Progenitor cell of endocrine pancreas (in vitro differentiated cells): ENCODE results near the gene MRPS12. TPM values are rescaled to one million over a fixed set of nuclear protein-coding genes. Genes with fewer than 3 reads are reported as not detected.

Experiments used
- DNase-seq: peaks from one replicate; pipeline ENCODE4 v3.0.0; 2021; ENCODE audit warnings: low spot score; ENCODE audit not compliant: unreplicated experiment
- H3K27ac Mint-ChIP-seq: 2 replicates; pipeline ENCODE4 v1.8.0; 2021; ENCODE audit warnings: mild to moderate bottlenecking, moderate library complexity, mixed read lengths
- H3K27me3 Mint-ChIP-seq: 2 replicates; pipeline ENCODE4 v1.8.0; 2021; ENCODE audit warnings: mixed read lengths
- H3K36me3 Mint-ChIP-seq: 2 replicates; pipeline ENCODE4 v1.8.0; 2022; ENCODE audit warnings: mixed read lengths; ENCODE audit not compliant: insufficient read depth
- H3K4me1 Mint-ChIP-seq: 2 replicates; pipeline ENCODE4 v1.8.0; 2021; ENCODE audit warnings: low read depth, mixed read lengths
- H3K4me3 Mint-ChIP-seq: 2 replicates; pipeline ENCODE4 v1.8.0; 2021; ENCODE audit warnings: low read depth, mild to moderate bottlenecking, moderate library complexity, mixed read lengths
- H3K9me3 Mint-ChIP-seq: 2 replicates; pipeline ENCODE4 v1.8.0; 2021; ENCODE audit warnings: low read depth, mixed read lengths
- CTCF ChIP-seq: fragments of 200-600 bp; sonication (generic); IDR thresholded peaks from one replicate; pipeline ENCODE4 v1.5.0; 2021; ENCODE audit warnings: antibody characterized with exemption, mild to moderate bottlenecking; ENCODE audit not compliant: unreplicated experiment
- total RNA-seq: library from RNA; stranded (reverse); gene quantifications from 2 replicates; pipeline ENCODE4 v1.2.1, GENCODE V29; 2021

Gene MRPS12
- total RNA-seq, 1 donor from 2014 or later: 26.7 TPM

DNA sequence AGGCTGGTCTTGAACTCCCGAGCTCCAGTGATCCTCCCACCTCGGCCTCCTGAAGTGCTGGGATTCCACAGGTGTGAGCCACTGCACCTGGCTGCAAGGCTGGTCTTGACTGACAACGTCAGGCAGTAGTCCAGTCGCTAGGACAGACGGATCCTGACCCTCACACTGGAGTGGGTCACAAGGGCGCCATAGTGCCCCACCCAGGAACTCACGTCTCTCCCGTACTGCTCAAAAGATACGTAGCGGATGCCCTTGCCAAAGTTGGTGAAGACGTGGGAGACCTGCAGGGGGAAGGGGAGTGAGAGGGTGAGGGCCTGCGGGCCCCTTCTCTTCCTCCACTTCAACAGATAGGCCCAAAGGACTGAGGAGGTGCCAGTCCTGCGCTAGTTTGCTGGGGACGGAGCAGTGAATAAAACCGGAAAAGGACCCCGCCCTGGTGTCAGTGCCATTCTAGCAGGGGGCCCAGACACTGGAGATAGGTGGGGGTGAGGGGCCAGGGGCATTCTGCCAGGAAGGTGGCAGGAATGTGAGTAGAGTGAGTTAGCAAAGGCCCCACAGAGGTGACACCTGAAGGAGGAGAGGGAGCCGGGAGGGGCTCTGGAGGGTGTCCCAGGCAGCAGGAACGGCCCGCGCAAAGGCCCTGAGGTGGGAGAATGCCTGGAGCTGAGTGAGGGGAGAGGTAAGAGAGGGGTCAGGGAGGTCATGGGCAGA, 11.9 kb downstream of the MRPS12 start:
- no peak for DNase-seq

DNA sequence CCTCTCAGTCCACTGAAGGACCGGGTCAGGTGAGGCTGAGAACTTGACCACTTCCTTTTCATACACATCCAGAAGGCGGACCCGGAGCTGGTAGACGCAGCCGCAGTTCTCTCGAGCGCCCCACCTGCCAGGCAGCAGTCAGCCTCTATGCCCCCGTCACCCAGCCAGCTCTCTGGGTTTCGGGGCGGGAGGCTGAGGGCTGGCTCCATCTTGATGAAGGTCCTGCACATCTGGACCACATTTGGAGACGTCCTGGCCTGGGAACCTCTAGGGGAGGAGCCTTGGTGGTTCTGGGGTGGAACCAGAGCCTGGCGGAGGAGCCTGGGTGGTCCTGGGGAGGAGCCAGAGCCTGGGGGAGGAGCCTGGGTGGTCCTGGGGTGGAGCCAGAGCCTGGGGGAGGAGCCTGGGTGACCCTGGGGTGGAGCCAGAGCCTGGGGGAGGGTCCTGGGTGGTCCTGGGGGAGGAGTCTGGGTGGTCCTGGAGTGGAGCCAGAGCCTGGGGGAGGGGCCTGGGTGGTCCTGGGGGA, 14.3 kb downstream of the MRPS12 start:
- no peak for TF ChIP-seq CTCF
- no peak for DNase-seq
- no peak overlapping the region for H3K27ac Mint-ChIP-seq

More for the DNA sequence above, 11.9 kb downstream of the MRPS12 start:
- H3K9me3 Mint-ChIP-seq: no peaks in the 10 kb centered on the region
- H3K4me1 Mint-ChIP-seq: no peaks in the 10 kb centered on the region
- no peak for TF ChIP-seq CTCF
- peaks cover 3% of the 10 kb centered on the region for H3K27me3 Mint-ChIP-seq
- no peak overlapping the region for H3K27ac Mint-ChIP-seq
- no peak overlapping the region for H3K4me3 Mint-ChIP-seq
- H3K36me3 Mint-ChIP-seq: peaks cover 10% of the 10 kb centered on the region

DNA sequence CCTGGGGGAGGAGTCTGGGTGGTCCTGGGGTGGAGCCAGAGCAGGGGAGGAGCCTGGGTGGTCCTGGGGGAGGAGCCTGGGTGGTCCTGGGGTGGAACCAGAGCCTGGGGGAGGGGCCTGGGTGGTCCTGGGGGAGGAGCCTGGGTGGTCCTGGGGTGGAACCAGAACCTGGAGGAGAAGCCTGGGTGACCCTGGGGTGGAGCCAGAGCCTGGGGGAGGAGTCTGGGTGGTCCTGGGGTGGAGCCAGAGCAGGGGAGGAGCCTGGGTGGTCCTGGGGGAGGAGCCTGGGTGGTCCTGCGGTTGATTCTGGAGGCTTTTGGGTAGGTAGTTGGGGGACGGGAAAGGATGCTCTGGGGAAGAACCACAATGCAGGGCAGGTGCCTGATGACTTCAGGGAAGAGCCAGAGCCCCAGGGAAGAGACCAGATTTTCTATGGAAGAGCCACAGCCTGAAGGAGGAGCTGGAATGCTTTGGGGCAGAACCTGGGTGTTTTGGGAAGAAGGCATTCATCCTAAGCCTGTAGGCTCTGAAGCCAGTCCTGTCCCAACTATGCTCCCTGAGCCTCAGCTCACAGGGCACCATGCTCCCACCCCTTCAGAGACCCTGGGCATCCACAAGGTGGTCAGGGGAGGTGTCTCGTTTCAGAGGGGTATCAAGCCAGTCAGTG, 15.0 kb downstream of the MRPS12 start:
- Mint-ChIP-seq H3K27me3 (peaks cover 6% of the 10 kb centered on the region), H3K27ac (no peak overlapping the region), H3K36me3 (peaks cover 12% of the 10 kb centered on the region), H3K4me3 (no peak overlapping the region), H3K9me3 (no peaks in the 10 kb centered on the region), H3K4me1 (peaks cover 2% of the 10 kb centered on the region)
- no peak for TF ChIP-seq CTCF
- no peak for DNase-seq

More for the DNA sequence above, 14.3 kb downstream of the MRPS12 start:
- no peaks in the 10 kb centered on the region for H3K4me1 Mint-ChIP-seq
- no peak overlapping the region for H3K4me3 Mint-ChIP-seq
- H3K36me3 Mint-ChIP-seq: peaks cover 10% of the 10 kb centered on the region
- peaks cover 3% of the 10 kb centered on the region for H3K27me3 Mint-ChIP-seq
- H3K9me3 Mint-ChIP-seq: no peaks in the 10 kb centered on the region

- H3K4me1 Mint-ChIP-seq: peaks cover 2% of the 10 kb centered on the region
- no peak for DNase-seq
Observed at GRCh38 chr19:38946229-38947010, 15.7 kb downstream of the MRPS12 start.

More at GRCh38 chr19:38946229-38947010, 15.7 kb downstream of the MRPS12 start:
- Mint-ChIP-seq H3K27ac (no peak overlapping the region), H3K27me3 (peaks cover 3% of the 10 kb centered on the region), H3K4me3 (no peak overlapping the region), H3K9me3 (no peaks in the 10 kb centered on the region), H3K36me3 (peaks cover 12% of the 10 kb centered on the region)
- no peak for TF ChIP-seq CTCF
